OCI-LY3 (cell line): ENCODE data around the gene CPA4.
"Not testable (repeated sequence)": the region's sequence is repeated elsewhere in the genome, so short reads cannot be mapped to it uniquely, and the experiment has no call there.

Experiments
- H2AFZ ChIP-seq: fragments of 200-600, 300-600 bp; shearing (Covaris generic); 2 replicates; pipeline ENCODE4 v1.6.0; 2014; ENCODE audit warnings: antibody characterized with exemption, low read depth, low read length
- H3K27ac ChIP-seq: fragments of 200-600, 300-600 bp; sonication (generic); 2 replicates; pipeline ENCODE4 v1.5.1; 2014; ENCODE audit warnings: mild to moderate bottlenecking, low read length, moderate library complexity, mixed read lengths
- H3K27me3 ChIP-seq: fragments of 200-600, 300-600 bp; sonication (generic); 2 replicates; pipeline ENCODE4 v1.6.1; 2014; ENCODE audit warnings: low read depth, low read length, mixed read lengths
- H3K36me3 ChIP-seq: fragments of 200-600, 300-600 bp; sonication (generic); replicated peaks from 2 replicates; pipeline ENCODE3; 2014; ENCODE audit warnings: low read depth, low read length, mixed read lengths
- H3K4me1 ChIP-seq: fragments of 300-600, 200-600 bp; sonication (generic); 2 replicates; pipeline ENCODE4 v1.6.1; 2014; ENCODE audit warnings: low read length, mixed read lengths
- H3K4me2 ChIP-seq: fragments of 200-600, 300-600 bp; sonication (generic); 2 replicates; pipeline ENCODE4 v1.6.1; 2014; ENCODE audit warnings: low read length, mixed read lengths
- H3K4me3 ChIP-seq: fragments of 300-600, 200-600 bp; sonication (generic); 2 replicates; pipeline ENCODE4 v1.5.1; 2014; ENCODE audit warnings: antibody characterized with exemption, mild to moderate bottlenecking, low read length, moderate library complexity
- H3K79me2 ChIP-seq: fragments of 300-600, 200-600 bp; shearing (Covaris generic); 2 replicates; pipeline ENCODE4 v1.6.1; 2014; ENCODE audit warnings: mild to moderate bottlenecking, low read length, mixed read lengths
- H3K9ac ChIP-seq: fragments of 300-600, 200-600 bp; shearing (Covaris generic); 2 replicates; pipeline ENCODE4 v1.6.0; 2014; ENCODE audit warnings: mild to moderate bottlenecking, low read length, moderate library complexity
- H3K9me3 ChIP-seq: fragments of 200-600, 300-600 bp; shearing (Covaris generic); 2 replicates; pipeline ENCODE4 v1.6.1; 2014; ENCODE audit warnings: low read length, mixed read lengths; ENCODE audit not compliant: insufficient read depth
- H4K20me1 ChIP-seq: fragments of 200-600, 300-600 bp; sonication (generic); 2 replicates; pipeline ENCODE4 v1.6.1; 2016; ENCODE audit warnings: low read length, mixed read lengths; ENCODE audit not compliant: insufficient read depth
- CTCF ChIP-seq: fragments of 200-600, 300-600 bp; sonication (generic); IDR thresholded peaks from 2 replicates; pipeline ENCODE4 v1.5.1; 2014; ENCODE audit warnings: antibody characterized with exemption, low read length, low read depth
- EZH2phosphoT487 ChIP-seq: fragments of 200-600 bp; shearing (Covaris generic); IDR thresholded peaks from 2 replicates; pipeline ENCODE4 v1.6.1; 2018; ENCODE audit warnings: antibody characterized with exemption, mixed run types, low read depth

CPA4 gene

GRCh38 chr7:130292682-130293257, at the start of gene CPA4:
CPA4 (plus strand) TSS chr7:130293161; CDS start chr7:130293181, 20 bp downstream.
- no peaks in the 10 kb centered on the region for H3K79me2 ChIP-seq
- peaks cover 23% of the 10 kb centered on the region for H3K4me1 ChIP-seq
- H3K4me3 ChIP-seq: peak within 1 kb of the TSS; percentile 45
- H2AFZ ChIP-seq: peak within 1 kb of the TSS; percentile 62; the same call in 1 of the 2 replicates
- H3K9me3 ChIP-seq: no peaks in the 10 kb centered on the region
- peak within 1 kb of the TSS; percentile 49 for H3K27ac ChIP-seq
- peak within 1 kb of the TSS; percentile 62 for H3K4me2 ChIP-seq
- H3K27me3 ChIP-seq: peaks cover 4% of the 10 kb centered on the region; the same call in 1 of the 2 replicates
- no peaks in the 10 kb centered on the region for H3K36me3 ChIP-seq
- H3K9ac ChIP-seq: peak within 1 kb of the TSS; percentile 3; the same call in 1 of the 2 replicates
- TF ChIP-seq CTCF (no peak), EZH2phosphoT487 (no peak)
- H4K20me1 ChIP-seq: no peaks in the 10 kb centered on the region

GRCh38 chr7:130243486-130243885, 49.5 kb upstream of the CPA4 start:
- H3K36me3 ChIP-seq, H3K79me2 ChIP-seq, H3K9me3 ChIP-seq, H4K20me1 ChIP-seq, H3K27me3 ChIP-seq, H2AFZ ChIP-seq: not testable (repeated sequence)
- Histone ChIP-seq H3K4me1 (peaks cover 24% of the 10 kb centered on the region), H3K4me3 (peak overlapping the region; percentile 26; the same call in 1 of the 2 replicates), H3K27ac (peak overlapping the region; percentile 14; the same call in 1 of the 2 replicates), H3K9ac (peak overlapping the region; percentile 8; the same call in 1 of the 2 replicates), H3K4me2 (peak overlapping the region; percentile 55)

GRCh38 chr7:130246491-130246890, 46.5 kb upstream of the CPA4 start:
- H2AFZ ChIP-seq, H3K4me2 ChIP-seq: not testable (repeated sequence)
- peaks cover 24% of the 10 kb centered on the region for H3K4me1 ChIP-seq

GRCh38 chr7:130248842-130249241, 44.1 kb upstream of the CPA4 start:
- H3K79me2 ChIP-seq, H3K4me1 ChIP-seq, H3K36me3 ChIP-seq, H3K4me3 ChIP-seq, H3K27ac ChIP-seq, H2AFZ ChIP-seq, H3K9me3 ChIP-seq, H3K9ac ChIP-seq, H4K20me1 ChIP-seq, H3K27me3 ChIP-seq, H3K4me2 ChIP-seq: not testable (repeated sequence)

More at GRCh38 chr7:130246491-130246890, 46.5 kb upstream of the CPA4 start:
- not testable (repeated sequence) for H3K27me3 ChIP-seq, H3K79me2 ChIP-seq, H3K36me3 ChIP-seq, H3K4me3 ChIP-seq, H3K9ac ChIP-seq, H3K9me3 ChIP-seq, H4K20me1 ChIP-seq, H3K27ac ChIP-seq

- not testable (repeated sequence) for H4K20me1 ChIP-seq, H3K79me2 ChIP-seq, H3K4me1 ChIP-seq, H3K27ac ChIP-seq, H3K9ac ChIP-seq, H3K4me2 ChIP-seq, H3K27me3 ChIP-seq, H3K4me3 ChIP-seq, H3K36me3 ChIP-seq, H2AFZ ChIP-seq, H3K9me3 ChIP-seq
Observed at GRCh38 chr7:130249626-130250025, 43.3 kb upstream of the CPA4 start.

GRCh38 chr7:130254555-130254954, 38.4 kb upstream of the CPA4 start:
- H3K4me1 ChIP-seq: no peaks in the 10 kb centered on the region
- no peaks in the 10 kb centered on the region for H3K27me3 ChIP-seq
- H3K36me3 ChIP-seq: no peaks in the 10 kb centered on the region
- H3K4me2 ChIP-seq: no peak overlapping the region
- no peak overlapping the region for H3K27ac ChIP-seq
- H3K79me2 ChIP-seq: no peaks in the 10 kb centered on the region
- no peak overlapping the region for H3K4me3 ChIP-seq
- H3K9me3 ChIP-seq: no peaks in the 10 kb centered on the region
- no peaks in the 10 kb centered on the region for H4K20me1 ChIP-seq
- H3K9ac ChIP-seq: no peak overlapping the region
- no peak overlapping the region for H2AFZ ChIP-seq
- TF ChIP-seq CTCF: no peak
- no peak for TF ChIP-seq EZH2phosphoT487
